Measurements from ENCODE around the gene TTR. TPM values are rescaled to one million over a fixed set of nuclear protein-coding genes. Genes with fewer than 3 reads are reported as not detected.

TTR gene
- total and polyA plus RNA-seq, 10 donors = 0.14 to 0.15 TPM; not detected in 8

DNA sequence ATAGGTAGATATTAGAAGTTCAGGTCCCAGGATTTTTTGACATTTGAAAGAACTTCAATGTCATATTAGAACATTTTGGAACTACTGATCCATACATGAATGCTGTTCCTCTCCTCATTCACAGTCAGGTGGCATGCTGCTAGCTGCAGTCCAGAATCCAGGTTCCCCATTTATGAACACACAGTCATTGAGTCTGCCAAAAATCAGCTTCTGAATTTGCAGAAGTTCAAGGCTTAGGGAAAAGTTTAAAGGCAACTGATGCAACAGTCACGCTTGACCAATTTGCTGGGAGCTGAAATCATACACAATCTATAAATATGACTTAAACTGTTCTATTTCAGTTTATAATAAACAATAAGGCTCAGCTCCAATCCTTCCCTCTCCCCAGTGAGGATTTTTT, 17.3 kb upstream of the TTR start:
- H3K4me1 ChIP-seq = no peaks in the 10 kb centered on the region
- no peak for DNase-seq
- H3K27ac ChIP-seq = no peak overlapping the region
- WGBS, 5 donors = 28 to 76% (median 67%) methylated on average over 1 of the region's 1 CpG
- no peaks in the 10 kb centered on the region for H3K27me3 ChIP-seq (replicated peaks in 1 of 7)
- no peaks in the 10 kb centered on the region for H3K36me3 ChIP-seq
- H3K4me3 ChIP-seq = no peak overlapping the region
- no peaks in the 10 kb centered on the region for H3K9me3 ChIP-seq
- intact Hi-C loops (cut with DNase I; ENCODE audit: low total_unique reads) = no loop called here
- TF ChIP-seq POLR2AphosphoS5 (IDR thresholded peaks at IDR 0.05) = no peak
- TF ChIP-seq POLR2A (IDR thresholded peaks at IDR 0.05) = no peak
- TF ChIP-seq, protein P1, sequence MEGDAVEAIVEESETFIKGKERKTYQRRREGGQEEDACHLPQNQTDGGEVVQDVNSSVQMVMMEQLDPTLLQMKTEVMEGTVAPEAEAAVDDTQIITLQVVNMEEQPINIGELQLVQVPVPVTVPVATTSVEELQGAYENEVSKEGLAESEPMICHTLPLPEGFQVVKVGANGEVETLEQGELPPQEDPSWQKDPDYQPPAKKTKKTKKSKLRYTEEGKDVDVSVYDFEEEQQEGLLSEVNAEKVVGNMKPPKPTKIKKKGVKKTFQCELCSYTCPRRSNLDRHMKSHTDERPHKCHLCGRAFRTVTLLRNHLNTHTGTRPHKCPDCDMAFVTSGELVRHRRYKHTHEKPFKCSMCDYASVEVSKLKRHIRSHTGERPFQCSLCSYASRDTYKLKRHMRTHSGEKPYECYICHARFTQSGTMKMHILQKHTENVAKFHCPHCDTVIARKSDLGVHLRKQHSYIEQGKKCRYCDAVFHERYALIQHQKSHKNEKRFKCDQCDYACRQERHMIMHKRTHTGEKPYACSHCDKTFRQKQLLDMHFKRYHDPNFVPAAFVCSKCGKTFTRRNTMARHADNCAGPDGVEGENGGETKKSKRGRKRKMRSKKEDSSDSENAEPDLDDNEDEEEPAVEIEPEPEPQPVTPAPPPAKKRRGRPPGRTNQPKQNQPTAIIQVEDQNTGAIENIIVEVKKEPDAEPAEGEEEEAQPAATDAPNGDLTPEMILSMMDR (IDR thresholded peaks at IDR 0.05 in 8 of 11, conservative IDR thresholded peaks at IDR 0.05 in 3 of 11) = no peak

DNA sequence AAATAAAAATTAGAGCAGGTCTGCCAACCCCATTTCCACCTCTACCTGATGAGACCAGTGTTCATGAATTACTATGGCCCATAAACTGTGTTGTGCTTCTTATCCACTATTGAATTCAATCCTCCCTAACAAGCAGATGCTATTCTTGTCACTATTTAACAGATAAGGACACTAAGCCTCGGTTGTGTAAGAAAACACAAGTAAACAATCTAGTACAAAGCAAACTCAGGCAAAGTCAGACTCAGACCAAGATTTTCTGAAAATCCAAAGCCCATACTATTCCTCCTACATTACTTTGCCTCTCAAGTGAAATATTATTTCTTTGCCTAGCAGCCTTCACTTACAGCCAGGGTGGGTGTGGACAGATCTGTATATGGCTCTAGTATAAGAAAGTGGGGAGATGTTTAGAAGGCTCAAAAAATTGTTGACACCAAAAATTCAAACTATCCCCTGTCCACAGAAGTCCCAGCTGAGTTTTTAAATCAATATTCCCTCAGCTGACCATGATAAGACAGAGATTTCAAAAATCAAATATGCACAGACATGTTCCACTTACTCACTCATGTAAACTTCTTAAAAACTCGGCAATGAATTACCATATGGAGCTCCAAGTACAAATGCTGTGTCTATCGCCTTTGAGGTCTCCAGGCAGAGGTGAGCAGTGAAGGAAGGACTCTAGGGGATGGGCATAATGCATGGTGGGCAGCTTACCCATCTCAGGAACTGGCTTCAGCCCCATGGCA, 16.0 kb upstream of the TTR start:
- no peaks in the 10 kb centered on the region for H3K4me1 ChIP-seq
- H3K27me3 ChIP-seq (replicated peaks in 1 of 7) = no peaks in the 10 kb centered on the region
- no peaks in the 10 kb centered on the region for H3K36me3 ChIP-seq
- TF ChIP-seq, protein P1 (IDR thresholded peaks at IDR 0.05 in 8 of 11, conservative IDR thresholded peaks at IDR 0.05 in 3 of 11) = no peak
- TF ChIP-seq POLR2A (IDR thresholded peaks at IDR 0.05) (no peak), POLR2AphosphoS5 (IDR thresholded peaks at IDR 0.05) (no peak)
- H3K27ac ChIP-seq = no peak overlapping the region
- intact Hi-C loops (cut with DNase I; ENCODE audit: low total_unique reads) = no loop called here
- 77 to 89% (median 85%) methylated on average over 3 of the region's 3 CpGs for WGBS, 5 donors
- DNase-seq = no peak
- H3K4me3 ChIP-seq = no peak overlapping the region
- H3K9me3 ChIP-seq = no peaks in the 10 kb centered on the region

DNA sequence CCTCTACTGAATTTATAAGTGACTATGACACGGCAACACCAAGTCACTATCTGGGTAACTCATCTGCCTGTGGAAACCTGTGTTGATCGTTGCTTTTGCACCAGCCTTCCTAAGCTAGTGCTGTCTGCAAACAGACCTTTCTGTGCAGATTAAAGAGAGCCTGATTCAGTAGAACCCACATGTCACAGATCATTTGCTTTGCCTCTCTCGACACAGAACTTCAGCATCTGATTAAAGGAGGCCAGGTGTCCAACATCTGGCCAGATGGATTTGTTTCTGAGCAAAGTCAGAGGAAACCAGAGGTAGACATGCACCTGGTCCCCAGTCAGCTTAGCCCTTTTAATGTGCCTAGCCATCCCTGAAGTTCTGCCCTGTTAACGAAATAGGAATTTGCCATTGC, 15.0 kb upstream of the TTR start:
- no peak for DNase-seq
- intact Hi-C loops (cut with DNase I; ENCODE audit: low total_unique reads) = no loop called here
- Histone ChIP-seq H3K36me3 (no peaks in the 10 kb centered on the region), H3K4me1 (no peaks in the 10 kb centered on the region), H3K27me3 (replicated peaks in 1 of 7) (no peaks in the 10 kb centered on the region), H3K9me3 (no peaks in the 10 kb centered on the region), H3K4me3 (no peak overlapping the region), H3K27ac (no peak overlapping the region)
- WGBS, 5 donors = 43 to 64% (median 53%) methylated on average over 4 of the region's 4 CpGs
- TF ChIP-seq, protein P1 (IDR thresholded peaks at IDR 0.05 in 8 of 11, conservative IDR thresholded peaks at IDR 0.05 in 3 of 11) = no peak
- TF ChIP-seq POLR2A (IDR thresholded peaks at IDR 0.05) (no peak), POLR2AphosphoS5 (IDR thresholded peaks at IDR 0.05) (no peak)

DNA sequence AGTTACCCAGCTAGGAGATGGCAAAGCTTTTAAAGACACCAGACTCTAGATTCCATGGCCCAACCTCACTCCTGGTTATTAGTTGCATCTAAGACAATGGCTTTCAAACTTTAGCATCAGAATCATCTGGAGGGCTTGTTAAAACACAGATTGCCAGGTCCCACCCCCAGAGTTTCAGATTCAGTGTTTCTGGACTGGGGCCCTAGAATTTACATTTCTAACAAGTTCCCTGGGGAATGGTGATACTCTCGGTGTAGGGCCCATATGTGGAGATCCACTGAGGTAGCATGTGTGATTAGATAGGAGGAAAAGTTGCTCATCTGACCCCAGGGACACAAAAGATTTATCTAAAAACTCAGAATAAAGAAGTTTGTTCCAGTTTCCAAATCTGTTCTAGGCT, 14.5 kb upstream of the TTR start:
- WGBS, 5 donors = 34 to 87% (median 73%) methylated on average over 1 of the region's 1 CpG
- intact Hi-C loops (cut with DNase I; ENCODE audit: low total_unique reads) = no loop called here
- Histone ChIP-seq H3K36me3 (no peaks in the 10 kb centered on the region), H3K27me3 (replicated peaks in 1 of 7) (no peaks in the 10 kb centered on the region), H3K4me3 (no peak overlapping the region), H3K9me3 (no peaks in the 10 kb centered on the region), H3K4me1 (no peaks in the 10 kb centered on the region), H3K27ac (no peak overlapping the region)
- DNase-seq = no peak
- TF ChIP-seq, protein P1 (IDR thresholded peaks at IDR 0.05 in 8 of 11, conservative IDR thresholded peaks at IDR 0.05 in 3 of 11) = no peak
- TF ChIP-seq POLR2A (IDR thresholded peaks at IDR 0.05) (no peak), POLR2AphosphoS5 (IDR thresholded peaks at IDR 0.05) (no peak)

Measured in spleen (tissue), 11 donors.